Pons (tissue), 1 donor: ENCODE data around the gene EEPD1.
"Not testable (repeated sequence)": the region's sequence is repeated elsewhere in the genome, so short reads cannot be mapped to it uniquely, and the experiment has no call there.

Experiments used
- DNase-seq: peaks from one replicate; pipeline ENCODE4 v3.0.0-alpha.2; 2016; ENCODE audit warnings: low spot score

EEPD1 gene

DNA sequence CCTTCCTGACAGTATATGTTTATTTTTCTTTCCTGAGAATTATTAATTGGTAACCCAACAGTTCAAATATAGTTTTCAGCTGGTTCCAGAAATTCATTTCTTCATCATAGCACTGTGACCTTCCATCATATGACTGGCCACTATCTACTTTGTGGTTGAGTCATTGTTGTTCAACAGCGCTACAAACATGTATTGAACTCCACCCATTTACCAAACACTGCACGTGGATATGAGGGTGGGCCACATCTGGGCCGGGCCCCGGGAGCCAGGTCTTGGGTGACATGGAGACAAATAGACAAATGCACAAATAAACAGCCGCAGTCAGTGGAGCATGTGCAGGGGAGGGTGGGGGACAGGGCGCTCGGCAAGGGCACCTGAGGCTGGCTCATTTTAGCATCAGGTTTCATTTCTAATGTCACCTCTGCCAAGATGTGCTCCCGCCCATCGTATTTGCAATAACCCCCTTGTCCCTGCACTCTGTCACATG, 24.0 kb upstream of the EEPD1 start:
- no peak for DNase-seq

- DNase-seq, result peak; percentile 75
Observed at GRCh38 chr7:36130236-36130945, 22.7 kb upstream of the EEPD1 start.

- DNase-seq, result no peak
Observed at GRCh38 chr7:36131026-36131425, 22.0 kb upstream of the EEPD1 start.

DNA sequence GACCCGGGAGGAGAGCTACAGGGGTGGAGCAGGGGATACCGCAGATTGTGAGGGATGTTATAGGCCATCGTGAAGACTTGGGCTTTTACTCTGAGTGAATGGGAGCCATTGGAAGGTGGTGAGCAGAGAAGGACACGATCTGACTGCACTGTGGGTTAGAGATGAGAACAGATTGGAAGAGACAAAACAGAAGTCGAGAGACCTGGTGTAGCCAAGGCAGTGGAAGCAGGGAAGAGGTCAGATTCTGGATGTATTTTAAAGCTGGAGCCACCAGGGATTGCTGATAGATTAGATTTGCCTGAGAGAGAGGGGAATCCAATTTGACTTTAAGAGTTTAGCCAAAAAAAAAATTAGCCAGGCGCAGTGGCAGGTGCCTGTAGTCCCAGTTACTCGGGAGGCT, 21.6 kb upstream of the EEPD1 start:
- no peak for DNase-seq

GRCh38 chr7:36132012-36132411, 21.0 kb upstream of the EEPD1 start:
- no peak for DNase-seq

DNA sequence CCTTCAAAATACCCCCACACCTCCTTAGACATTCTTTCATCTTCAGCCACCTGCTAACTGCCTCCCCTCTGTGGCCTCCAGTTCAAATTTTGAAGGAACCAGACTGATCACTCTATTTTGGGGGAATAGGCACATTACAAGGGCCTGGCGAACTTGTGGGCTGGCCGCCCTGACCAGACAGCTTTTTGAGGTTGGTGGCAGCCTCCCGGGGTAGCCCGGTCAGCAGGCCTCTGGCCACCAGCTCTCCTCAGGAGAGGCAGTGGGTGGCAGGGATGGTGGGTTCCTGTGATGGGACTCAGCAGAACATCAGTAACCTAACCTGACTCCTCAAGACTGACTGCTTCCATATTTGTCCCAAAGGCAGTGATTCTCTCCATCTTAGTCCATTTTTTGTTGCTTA, 17.4 kb upstream of the EEPD1 start:
- no peak for DNase-seq

DNA sequence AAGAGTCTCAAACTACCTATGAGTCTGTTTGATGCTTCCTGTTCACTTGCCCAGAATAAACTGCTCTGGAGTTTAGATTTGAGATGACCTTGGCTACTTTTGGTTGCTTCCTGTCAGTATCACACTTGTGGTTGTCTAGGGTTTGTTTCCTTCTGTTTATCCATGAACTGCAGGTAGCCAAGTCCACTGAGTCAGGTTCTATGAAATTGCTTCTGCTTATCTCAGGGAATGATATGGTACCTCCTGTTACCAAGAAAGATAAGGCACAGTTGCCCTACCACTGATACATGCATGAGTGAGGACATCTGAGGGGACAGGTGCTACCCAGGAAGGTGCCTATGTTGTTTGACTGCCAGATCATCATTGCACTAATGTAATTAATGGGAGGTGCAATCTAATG, 15.8 kb upstream of the EEPD1 start:
- no peak for DNase-seq

DNA sequence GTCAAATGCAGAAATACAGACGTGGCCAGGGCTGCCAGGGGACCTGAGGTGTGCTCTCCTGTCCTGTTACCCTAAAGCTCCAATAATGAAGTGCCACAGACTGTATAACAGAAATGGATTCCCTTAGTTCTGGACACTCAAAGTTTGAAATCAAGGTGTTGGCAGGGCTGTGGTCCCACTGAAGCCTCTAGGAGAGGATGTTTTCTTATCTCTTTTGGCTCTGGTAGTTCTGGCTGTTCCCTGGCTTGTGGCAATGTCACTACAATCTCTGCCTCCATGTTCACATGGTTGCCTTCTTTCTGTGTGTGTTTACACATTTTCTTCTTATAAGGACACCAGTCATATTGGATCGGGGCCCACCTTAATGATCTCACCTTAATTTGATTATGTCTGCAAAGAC, 15.3 kb upstream of the EEPD1 start:
- no peak for DNase-seq

GRCh38 chr7:36138209-36138608, 14.8 kb upstream of the EEPD1 start:
- DNase-seq, result no peak

- DNase-seq, result no peak
Observed at GRCh38 chr7:36141351-36141750, 11.7 kb upstream of the EEPD1 start.

GRCh38 chr7:36141850-36142249, 11.2 kb upstream of the EEPD1 start:
- DNase-seq, result no peak

- DNase-seq, result no peak
Observed at GRCh38 chr7:36144189-36144588, 8.9 kb upstream of the EEPD1 start.

DNA sequence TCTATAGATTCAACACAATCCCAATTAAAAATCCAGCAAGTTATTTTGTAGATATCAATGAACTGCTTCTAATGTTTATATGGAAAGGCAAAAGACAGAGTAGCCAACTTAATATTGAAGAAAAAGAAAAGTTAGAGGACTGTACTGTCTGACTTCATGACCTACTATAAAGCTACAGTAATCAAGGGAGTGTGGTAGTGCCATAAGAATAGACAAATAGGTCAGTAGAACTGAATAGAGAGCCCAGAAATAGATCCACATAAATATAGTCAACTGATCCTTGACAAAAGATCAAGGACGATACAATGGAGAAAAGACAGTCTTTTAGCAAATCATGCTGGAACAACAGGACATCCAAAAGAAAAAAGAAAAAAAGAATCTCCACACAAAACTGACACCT, 7.4 kb upstream of the EEPD1 start:
- DNase-seq, result no peak

DNA sequence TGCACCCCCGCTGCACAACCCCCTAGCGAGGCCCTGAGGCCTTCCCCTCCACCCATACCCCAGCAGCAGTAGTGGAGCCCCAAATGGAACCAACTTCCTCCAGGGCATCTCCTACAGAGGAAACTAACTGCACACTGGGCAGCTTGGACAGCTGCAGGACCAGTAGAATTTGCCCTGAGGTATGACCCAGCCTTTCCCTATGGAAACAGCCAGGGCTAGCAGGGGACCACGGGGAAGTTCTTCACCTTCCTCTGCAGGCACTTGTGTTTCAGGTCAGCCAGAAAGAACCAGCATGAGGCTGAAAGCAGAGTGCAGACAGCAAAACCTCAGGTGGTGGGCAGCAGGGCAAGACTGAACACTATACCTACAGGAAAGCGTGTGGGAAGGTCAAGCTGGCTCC, 5.7 kb upstream of the EEPD1 start:
- DNase-seq, result no peak

DNA sequence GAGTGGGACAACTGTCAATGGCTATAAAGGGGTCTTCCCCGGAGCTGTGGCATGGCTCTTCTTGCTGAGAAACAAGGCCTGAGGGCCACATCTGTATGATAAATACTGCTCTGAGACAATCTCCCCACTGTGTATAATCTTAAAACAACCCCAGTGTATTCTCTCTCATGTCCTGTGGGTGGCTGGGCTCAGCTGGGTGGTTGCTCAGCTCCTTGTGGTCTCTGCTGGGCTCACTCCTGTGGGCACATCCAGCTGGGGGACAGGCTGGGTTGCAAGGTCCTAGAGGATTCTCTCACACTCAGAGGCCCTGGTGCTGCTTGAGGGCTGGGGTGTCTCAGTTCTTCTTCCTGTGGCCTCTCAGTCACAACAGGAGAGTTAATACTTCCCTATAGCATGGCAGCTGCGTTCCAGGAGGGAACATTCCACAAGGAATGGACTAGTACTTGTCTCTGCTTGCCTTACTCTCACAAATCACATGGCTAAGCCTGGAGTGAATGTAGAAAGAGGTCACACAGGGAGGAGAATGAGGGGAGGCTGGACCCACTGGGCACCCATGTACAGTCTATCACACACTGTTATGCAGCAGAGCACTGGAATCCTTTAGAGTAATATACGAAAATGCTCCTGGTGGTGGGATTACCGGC, 4.5 kb upstream of the EEPD1 start:
- DNase-seq, result no peak

GRCh38 chr7:36149240-36149639, 3.8 kb upstream of the EEPD1 start:
- DNase-seq, result not testable (repeated sequence)

DNA sequence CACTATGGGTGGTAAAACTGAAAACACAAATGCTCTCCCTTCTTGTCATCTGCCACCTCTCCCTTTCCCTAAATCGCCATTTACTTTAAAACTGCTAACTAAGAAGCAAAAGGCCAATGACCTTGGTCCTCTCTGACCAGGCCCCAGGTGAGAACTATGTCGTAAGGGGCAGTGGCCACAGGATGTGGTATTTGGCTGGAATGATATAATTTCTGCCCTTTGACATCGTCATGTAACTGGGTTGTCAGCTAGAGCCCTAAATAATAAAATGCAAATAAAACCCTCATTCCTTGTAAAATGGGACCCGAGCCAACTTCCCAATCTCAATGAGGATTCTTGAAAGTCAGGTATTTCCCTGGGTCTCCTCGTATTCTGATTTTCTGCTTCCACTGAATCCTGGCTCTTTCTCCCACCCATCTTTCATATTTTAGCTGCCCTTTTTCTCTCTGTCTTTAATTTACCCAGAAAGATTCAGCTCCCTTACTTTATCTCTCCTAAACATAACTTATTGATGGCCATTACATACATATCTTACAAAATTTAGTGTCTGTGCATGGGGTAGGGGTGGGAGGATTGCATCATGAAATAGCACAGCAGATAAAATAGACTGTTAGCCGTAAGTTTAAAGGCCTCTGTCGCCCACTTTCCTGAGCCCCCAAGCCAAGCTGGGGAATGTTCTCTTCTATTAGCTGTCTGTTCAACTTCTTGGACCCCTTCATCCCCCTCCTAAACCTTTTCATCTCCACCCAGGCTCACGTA, 3.2 kb upstream of the EEPD1 start:
- no peak for DNase-seq

GRCh38 chr7:36151921-36152755, 916 bp upstream of the EEPD1 start:
- DNase-seq, result no peak

DNA sequence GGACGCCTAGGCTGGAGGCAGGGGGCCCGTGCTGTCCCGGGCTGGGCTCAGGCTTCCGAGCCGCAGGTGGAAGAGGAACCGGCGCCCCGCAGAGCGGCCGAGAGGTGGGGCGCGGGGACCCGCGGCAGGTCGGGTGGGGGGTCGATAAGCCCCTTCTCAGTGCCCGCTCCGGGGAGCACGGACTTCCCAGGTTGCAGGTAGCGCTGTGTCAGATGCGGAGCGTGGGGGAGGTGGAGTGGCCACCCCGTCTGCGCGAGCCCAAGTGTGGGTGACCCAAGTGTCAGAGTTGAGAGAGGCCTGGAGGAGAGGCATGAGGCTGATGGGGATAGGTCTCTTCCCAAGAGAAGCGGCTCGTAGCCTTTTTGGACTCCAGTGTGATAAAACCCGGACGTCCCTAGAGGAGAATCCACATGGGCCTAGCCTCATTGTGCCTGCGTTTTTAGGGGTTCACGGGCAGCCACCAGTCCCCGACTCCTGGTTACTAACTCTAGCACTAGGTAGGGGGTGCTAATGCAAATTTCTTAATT, 580 bp downstream of the EEPD1 start:
- DNase-seq, result no peak

- no peak for DNase-seq
Observed at GRCh38 chr7:36154255-36155212, 1.5 kb downstream of the EEPD1 start.
